Esophagus muscularis mucosa (tissue), 4 donors: ENCODE results near the gene GET4.

Experiments used
- EP300 ChIP-seq: sonication (generic); formaldehyde crosslinking; IDR thresholded peaks from one replicate; pipeline ENCODE4 v1.6.1; 2017; ENCODE audit warnings: antibody characterized with exemption
- POLR2A ChIP-seq: fragments of 450-650 bp; IDR thresholded peaks from one replicate; pipeline ENCODE4 v1.6.1; 2017; ENCODE audit warnings: antibody characterized with exemption, moderate library complexity, mild to moderate bottlenecking, low read depth
- POLR2AphosphoS5 ChIP-seq, 2 donors: sonication (generic); formaldehyde crosslinking; IDR thresholded peaks; one replicate each; pipeline ENCODE4 v1.6.1; 2017; ENCODE audit warnings: antibody characterized with exemption in 2 of 2
- TF ChIP-seq, protein P1 (sequence below), 3 experiments: fragments of 200-600 bp in 2 of 3; fragments of 450-650 bp in 1 of 3; sonication (generic) in 2 of 3; IDR thresholded peaks; one replicate each; pipeline ENCODE4 v1.5.1; 2017 to 2019; ENCODE audit warnings: antibody characterized with exemption in 3 of 3, mild to moderate bottlenecking in 2 of 3, moderate library complexity in 1 of 3

DNA sequence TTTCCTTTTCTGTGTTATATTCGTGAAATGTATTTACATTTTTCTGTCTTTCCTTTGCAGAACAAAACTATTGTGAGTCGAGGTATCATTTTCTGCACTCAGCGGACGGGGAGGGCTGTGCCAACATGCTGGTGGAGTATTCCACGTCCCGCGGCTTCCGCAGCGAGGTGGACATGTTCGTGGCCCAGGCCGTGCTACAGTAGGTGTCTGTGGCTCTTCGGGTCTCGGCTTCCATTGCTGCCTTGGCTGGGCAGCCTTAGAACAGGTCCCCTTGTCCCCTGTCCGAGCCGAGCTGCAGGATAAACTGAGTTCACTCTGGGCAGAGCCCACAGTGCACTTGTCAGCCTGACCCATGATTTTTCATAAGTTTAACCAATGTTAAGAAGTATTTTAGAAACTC lies 14.5 kb downstream of the GET4 start:
- TF ChIP-seq EP300 (no peak), POLR2A (no peak), POLR2AphosphoS5 (IDR thresholded peaks at IDR 0.05) (no peak)
- TF ChIP-seq, protein P1, sequence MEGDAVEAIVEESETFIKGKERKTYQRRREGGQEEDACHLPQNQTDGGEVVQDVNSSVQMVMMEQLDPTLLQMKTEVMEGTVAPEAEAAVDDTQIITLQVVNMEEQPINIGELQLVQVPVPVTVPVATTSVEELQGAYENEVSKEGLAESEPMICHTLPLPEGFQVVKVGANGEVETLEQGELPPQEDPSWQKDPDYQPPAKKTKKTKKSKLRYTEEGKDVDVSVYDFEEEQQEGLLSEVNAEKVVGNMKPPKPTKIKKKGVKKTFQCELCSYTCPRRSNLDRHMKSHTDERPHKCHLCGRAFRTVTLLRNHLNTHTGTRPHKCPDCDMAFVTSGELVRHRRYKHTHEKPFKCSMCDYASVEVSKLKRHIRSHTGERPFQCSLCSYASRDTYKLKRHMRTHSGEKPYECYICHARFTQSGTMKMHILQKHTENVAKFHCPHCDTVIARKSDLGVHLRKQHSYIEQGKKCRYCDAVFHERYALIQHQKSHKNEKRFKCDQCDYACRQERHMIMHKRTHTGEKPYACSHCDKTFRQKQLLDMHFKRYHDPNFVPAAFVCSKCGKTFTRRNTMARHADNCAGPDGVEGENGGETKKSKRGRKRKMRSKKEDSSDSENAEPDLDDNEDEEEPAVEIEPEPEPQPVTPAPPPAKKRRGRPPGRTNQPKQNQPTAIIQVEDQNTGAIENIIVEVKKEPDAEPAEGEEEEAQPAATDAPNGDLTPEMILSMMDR (IDR thresholded peaks at IDR 0.05): no peak
